Hepatocyte (in vitro differentiated cells): ENCODE results near the gene FOXP4.

ENCODE experiments used
- CTCF ChIP-seq: fragments of 200-600 bp; sonication (generic); IDR thresholded peaks from 2 replicates; pipeline ENCODE4 v1.5.1; 2016; ENCODE audit warnings: antibody characterized with exemption, mild to moderate bottlenecking; ENCODE audit not compliant: poor library complexity
- EZH2 ChIP-seq: fragments of 200-600 bp; sonication (generic); IDR thresholded peaks from 2 replicates; pipeline ENCODE4 v1.6.1; 2016; ENCODE audit warnings: antibody characterized with exemption, mild to moderate bottlenecking, borderline replicate concordance
- EZH2phosphoT487 ChIP-seq: fragments of 200-600 bp; sonication (generic); IDR thresholded peaks from one replicate; pipeline ENCODE4 v1.6.1; 2018; ENCODE audit warnings: antibody characterized with exemption, mild to moderate bottlenecking, low read depth, moderate library complexity; ENCODE audit not compliant: unreplicated experiment, severe bottlenecking

- TF ChIP-seq CTCF (no peak), EZH2 (no peak), EZH2phosphoT487 (no peak)
Observed at GRCh38 chr6:41502566-41502916, 43.6 kb upstream of the FOXP4 start.
